H7 (cell line): ENCODE measurements around the gene MTA1. TPM values are rescaled to one million over a fixed set of nuclear protein-coding genes. Genes with fewer than 3 reads are reported as not detected.

Source experiments
- DNase-seq: peaks from one replicate; pipeline ENCODE4 v3.0.0; 2012
- H3K27me3 ChIP-seq: 2 replicates; pipeline ENCODE4 v1.6.0; 2011; ENCODE audit warnings: mild to moderate bottlenecking, low read length; ENCODE audit not compliant: control insufficient read depth, insufficient read depth
- H3K36me3 ChIP-seq: replicated peaks from 2 replicates; pipeline ENCODE4 v1.5.1; 2011; ENCODE audit warnings: low read length; ENCODE audit not compliant: control insufficient read depth, insufficient read depth
- H3K4me3 ChIP-seq: 2 replicates; pipeline ENCODE4 v1.5.1; 2011; ENCODE audit warnings: low read depth, mild to moderate bottlenecking, control low read depth, low read length, moderate library complexity; ENCODE audit not compliant: insufficient read depth
- total RNA-seq: library from RNA; depleted of rRNA; stranded (reverse); fragments of >200 nt; shearing (Covaris generic); gene quantifications from 2 replicates; pipeline ENCODE4 v1.2.3, GENCODE V29; 2014

MTA1 gene
- total RNA-seq, 1 experiment from 2014 or later, result 120 TPM

DNA sequence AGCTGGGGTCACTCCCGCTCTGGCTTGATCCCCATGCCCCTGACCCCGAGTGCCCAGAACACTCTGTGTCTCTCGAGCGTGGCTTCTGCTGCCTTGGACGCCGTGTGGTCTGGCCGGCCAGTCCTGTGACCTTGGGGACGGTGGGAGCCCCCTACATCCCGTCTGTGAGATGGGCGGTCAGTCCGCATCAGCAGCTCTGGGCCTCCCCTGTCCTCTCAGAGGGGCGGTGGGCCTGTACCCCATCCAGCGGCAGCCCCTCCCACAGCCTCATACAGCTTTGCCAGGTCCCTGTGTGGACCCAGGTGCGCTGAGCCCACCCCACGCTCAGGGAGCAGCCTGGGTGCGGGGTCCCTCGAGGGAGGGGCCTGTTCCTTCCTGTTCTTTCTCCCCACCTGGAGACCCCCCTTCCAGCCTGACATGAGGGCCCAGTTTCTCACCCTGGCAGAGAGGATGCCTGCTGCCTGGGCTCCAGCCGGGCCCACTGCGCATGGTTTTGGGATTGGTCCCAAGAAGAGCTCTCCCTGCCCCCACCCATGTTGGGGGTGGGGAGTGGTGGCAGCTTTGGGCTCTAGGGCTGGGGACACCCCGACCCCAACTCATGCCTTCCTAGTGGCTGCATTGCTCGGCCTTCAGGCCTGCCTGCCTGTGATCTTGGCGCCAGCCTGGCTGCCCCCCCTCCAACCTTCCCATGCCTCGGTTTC is 1.5 kb downstream of the MTA1 start:
- peak overlapping the region; percentile 85 for H3K4me3 ChIP-seq
- H3K27me3 ChIP-seq, result no peaks in the 10 kb centered on the region
- H3K36me3 ChIP-seq, result no peaks in the 10 kb centered on the region; the same call in none of the 2 replicates
- DNase-seq, result peak; percentile 85

- Histone ChIP-seq H3K27me3 (no peaks in the 10 kb centered on the region), H3K36me3 (peaks cover 2% of the 10 kb centered on the region), H3K4me3 (no peak overlapping the region)
- peak; percentile 64 for DNase-seq
Observed at GRCh38 chr14:105421723-105422615, 2.3 kb downstream of the MTA1 start.

DNA sequence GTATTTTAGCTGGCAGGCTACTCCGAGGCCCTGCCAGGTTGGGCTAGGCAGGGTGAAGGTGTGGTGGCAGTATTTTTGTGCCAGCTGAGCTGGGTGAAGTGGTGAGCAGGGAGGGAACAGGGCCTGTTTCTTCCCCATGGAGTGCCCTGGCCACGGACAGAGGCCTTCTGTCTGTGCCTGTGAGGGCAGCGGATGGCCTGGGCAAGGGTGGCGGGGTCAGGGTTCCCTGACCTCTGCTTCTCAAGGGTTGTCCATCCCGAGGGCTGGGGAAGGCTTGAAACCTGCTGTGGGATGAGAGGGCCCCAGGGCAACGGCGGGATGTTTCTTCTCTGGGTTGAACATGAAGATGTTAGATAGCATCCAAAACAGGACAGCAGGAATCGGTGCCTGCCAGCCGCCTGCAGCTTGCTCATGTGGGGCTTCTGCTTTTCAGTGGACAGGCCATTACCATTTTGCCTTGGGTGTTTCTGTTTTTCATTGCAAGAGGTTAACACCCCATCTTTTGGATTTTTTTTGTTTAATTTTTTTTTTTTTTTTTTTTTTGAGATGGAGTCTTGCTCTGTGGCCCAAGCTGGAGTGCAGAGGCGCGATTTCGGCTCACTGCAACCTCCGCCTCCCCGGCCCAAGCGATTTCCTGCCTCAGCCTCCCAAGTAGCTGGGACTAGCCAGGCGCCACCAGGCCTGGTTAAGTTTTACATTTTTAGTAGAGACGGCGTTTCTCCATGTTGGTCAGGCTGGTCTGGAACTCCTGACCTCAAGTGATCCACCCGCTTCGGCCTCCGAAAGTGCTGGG is 3.3 kb downstream of the MTA1 start:
- Histone ChIP-seq H3K36me3 (peaks cover 2% of the 10 kb centered on the region), H3K27me3 (no peaks in the 10 kb centered on the region), H3K4me3 (no peak overlapping the region)
- DNase-seq, result peak; percentile 54

DNA sequence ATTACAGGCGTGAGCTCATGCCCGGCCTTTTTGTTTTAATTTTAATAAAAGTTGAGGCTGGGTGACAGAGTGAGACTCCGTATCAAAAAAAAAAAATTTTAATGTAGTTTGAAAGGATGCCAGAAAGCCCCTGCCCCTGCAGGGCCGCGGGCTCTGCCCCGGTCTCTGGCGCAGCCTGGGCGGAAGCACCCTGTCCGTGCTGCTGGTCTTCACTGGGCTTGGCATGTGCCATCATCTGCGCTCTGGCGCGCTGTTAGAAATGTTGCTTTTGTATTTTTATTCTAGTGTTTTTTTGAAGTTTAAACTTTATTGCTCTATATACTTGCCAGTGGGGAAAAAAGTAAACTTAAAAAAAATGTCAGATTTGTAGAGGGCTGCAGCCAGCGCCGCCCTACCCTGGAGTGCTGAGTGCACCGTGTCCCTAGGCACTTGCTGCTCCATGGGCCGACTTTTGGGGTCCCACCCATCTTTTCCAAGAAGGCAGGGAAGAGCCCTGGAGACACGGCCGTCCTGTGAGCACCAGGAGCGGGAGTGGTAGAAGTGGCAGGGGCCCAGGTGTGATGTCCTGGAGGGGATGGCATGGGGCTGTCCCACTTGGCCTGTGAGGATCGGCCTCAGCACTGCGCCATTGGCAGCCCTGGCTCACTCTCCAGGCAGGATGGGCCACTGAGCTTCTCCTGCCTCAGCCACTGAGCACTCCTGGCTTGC is 4.0 kb downstream of the MTA1 start:
- no peak overlapping the region for H3K4me3 ChIP-seq
- DNase-seq, result peak; percentile 58
- H3K36me3 ChIP-seq, result peaks cover 4% of the 10 kb centered on the region
- H3K27me3 ChIP-seq, result no peaks in the 10 kb centered on the region

GRCh38 chr14:105424861-105425260 is 5.2 kb downstream of the MTA1 start:
- Histone ChIP-seq H3K4me3 (no peak overlapping the region), H3K27me3 (no peaks in the 10 kb centered on the region), H3K36me3 (peaks cover 4% of the 10 kb centered on the region)
- peak; percentile 52 for DNase-seq

DNA sequence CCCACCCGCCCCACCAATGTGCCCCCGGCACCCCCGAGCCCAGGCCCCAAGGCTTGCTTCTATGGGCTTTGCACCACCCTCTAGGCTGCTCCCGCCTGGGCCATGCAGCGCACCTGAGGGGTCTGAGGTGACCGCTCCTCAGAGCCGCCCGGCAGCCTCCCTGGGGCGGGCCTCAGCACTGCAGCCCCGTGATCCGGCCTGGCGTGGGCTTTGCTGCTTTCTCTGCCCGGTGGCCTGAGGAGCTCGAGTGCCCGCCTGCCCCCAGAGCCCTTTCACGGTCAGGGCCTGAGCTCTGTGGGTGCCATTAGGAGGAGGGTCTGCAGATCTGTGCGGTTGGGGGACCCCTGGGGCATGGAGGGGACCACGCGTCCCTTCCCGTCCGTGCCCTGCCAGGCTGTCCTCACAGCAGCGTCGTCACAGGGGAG is 6.2 kb downstream of the MTA1 start:
- Histone ChIP-seq H3K27me3 (no peaks in the 10 kb centered on the region), H3K4me3 (no peak overlapping the region), H3K36me3 (peaks cover 4% of the 10 kb centered on the region)
- peak; percentile 67 for DNase-seq

GRCh38 chr14:105426416-105427130 is 6.9 kb downstream of the MTA1 start:
- no peak overlapping the region for H3K4me3 ChIP-seq
- H3K36me3 ChIP-seq, result peaks cover 4% of the 10 kb centered on the region
- H3K27me3 ChIP-seq, result no peaks in the 10 kb centered on the region
- peak; percentile 63 for DNase-seq

DNA sequence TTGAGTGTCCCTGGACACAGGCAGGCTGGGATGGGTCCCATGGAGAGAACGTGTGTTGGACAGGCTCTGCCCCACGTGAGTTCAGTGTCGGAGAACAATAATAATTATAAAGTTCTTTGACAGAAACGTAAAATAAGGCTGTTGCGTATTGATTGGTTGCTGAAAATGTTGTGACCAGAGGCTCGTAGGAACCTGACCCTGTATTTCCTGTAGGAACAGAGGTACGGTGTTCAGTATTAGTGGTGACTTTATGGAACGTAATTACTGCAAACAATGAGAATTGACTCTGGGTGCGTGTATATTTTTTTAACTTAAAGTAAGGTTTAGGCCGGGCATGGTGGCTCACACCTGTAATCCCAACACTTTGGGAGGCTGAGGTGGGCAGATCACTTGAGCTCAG is 7.8 kb downstream of the MTA1 start:
- no peak overlapping the region for H3K4me3 ChIP-seq
- DNase-seq, result peak; percentile 30
- H3K36me3 ChIP-seq, result peaks cover 4% of the 10 kb centered on the region
- H3K27me3 ChIP-seq, result no peaks in the 10 kb centered on the region

GRCh38 chr14:105427936-105428485 is 8.4 kb downstream of the MTA1 start:
- no peaks in the 10 kb centered on the region for H3K27me3 ChIP-seq
- H3K4me3 ChIP-seq, result no peak overlapping the region
- peak; percentile 22 for DNase-seq

GRCh38 chr14:105430042-105430441 is 10.4 kb downstream of the MTA1 start:
- Histone ChIP-seq H3K4me3 (no peak overlapping the region), H3K36me3 (peaks cover 4% of the 10 kb centered on the region), H3K27me3 (no peaks in the 10 kb centered on the region)
- DNase-seq, result no peak

More at GRCh38 chr14:105427936-105428485, 8.4 kb downstream of the MTA1 start:
- peaks cover 4% of the 10 kb centered on the region for H3K36me3 ChIP-seq

DNA sequence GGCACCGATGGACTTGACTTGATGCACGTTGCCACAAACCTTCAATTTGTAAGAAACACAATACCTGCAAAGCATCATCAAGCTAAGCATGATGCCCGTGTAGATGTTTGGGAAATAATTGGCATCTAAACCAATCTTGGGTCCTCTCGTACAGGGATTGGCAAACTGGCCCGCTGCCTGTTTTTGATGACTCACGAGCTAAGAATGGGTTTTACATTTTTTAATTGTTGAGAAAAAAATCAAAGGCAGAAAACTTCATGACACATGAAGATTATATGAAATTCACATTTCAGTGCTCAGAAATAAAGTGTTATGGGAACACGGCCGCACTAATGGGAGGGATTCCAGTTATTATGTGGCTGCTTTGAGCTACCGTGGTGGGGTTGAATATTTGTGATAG is 10.9 kb downstream of the MTA1 start:
- no peaks in the 10 kb centered on the region for H3K27me3 ChIP-seq
- peaks cover 4% of the 10 kb centered on the region for H3K36me3 ChIP-seq
- H3K4me3 ChIP-seq, result no peak overlapping the region
- DNase-seq, result no peak

DNA sequence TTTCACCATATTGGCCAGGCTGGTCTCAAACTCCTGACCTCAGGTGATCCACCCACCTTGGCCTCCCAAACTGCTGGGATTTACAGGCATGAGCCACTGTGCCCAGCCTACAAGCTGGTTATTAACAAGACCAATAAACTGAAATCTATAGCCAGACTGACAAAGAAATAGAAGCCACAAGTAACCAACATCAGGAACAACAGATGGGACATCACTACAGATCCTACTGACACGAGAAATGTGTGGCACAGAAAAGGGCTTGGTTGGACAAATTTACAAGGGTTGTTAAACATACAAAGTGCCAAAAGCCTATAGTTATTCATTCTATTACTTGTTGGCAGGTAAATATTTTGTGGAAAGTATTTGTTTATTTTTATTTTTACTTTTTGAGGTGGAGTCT is 11.6 kb downstream of the MTA1 start:
- H3K4me3 ChIP-seq, result no peak overlapping the region
- DNase-seq, result no peak
- no peaks in the 10 kb centered on the region for H3K27me3 ChIP-seq
- H3K36me3 ChIP-seq, result peaks cover 4% of the 10 kb centered on the region

GRCh38 chr14:105432657-105433056 is 13.0 kb downstream of the MTA1 start:
- no peak for DNase-seq
- Histone ChIP-seq H3K36me3 (peaks cover 2% of the 10 kb centered on the region; the same call in 1 of the 2 replicates), H3K4me3 (no peak overlapping the region), H3K27me3 (no peaks in the 10 kb centered on the region)
